Psoas muscle (tissue), 8 donors: Measurements from ENCODE around the gene HOXC5. TPM values are rescaled to one million over a fixed set of nuclear protein-coding genes. Genes with fewer than 3 reads are reported as not detected.
A peak's percentile ranks its signal among the peaks of the same experiment; 100 is the strongest.

Experiments
- ATAC-seq, 4 donors: fragments of 200-7000 bp; cut with Tn5 transposase; one replicate each; pipeline ENCODE4 v1.9.1; 2020; ENCODE audit warnings: moderate library complexity in 3 of 4, mild to moderate bottlenecking in 2 of 4
- DNase-seq, 2 donors: peaks; one replicate each; pipeline ENCODE4 v3.0.0-alpha.2; 2020
- H3K27ac ChIP-seq: fragments of 200-600 bp; one replicate; pipeline ENCODE4 v1.8.0; 2022
- H3K27me3 ChIP-seq, 3 donors: fragments of 200-600 bp in 1 of 3; one replicate each; pipeline versions ENCODE4 v1.6.1 to v1.8.0; 2013 to 2022; ENCODE audit warnings: low read length in 2 of 3, mild to moderate bottlenecking in 2 of 3, moderate library complexity in 1 of 3; ENCODE audit not compliant: insufficient read depth in 3 of 3
- H3K36me3 ChIP-seq, 2 donors: fragments of 200-600 bp in 1 of 2; one replicate each; pipeline versions ENCODE4 v1.6.1 to v1.8.0; 2013 to 2022; ENCODE audit warnings: low read depth in 1 of 2, mild to moderate bottlenecking in 1 of 2, moderate library complexity in 1 of 2; ENCODE audit not compliant: insufficient read depth in 1 of 2
- H3K4me1 ChIP-seq: fragments of 200-600 bp; one replicate; pipeline ENCODE4 v1.8.0; 2022
- H3K4me3 ChIP-seq: fragments of 200-600 bp; one replicate; pipeline ENCODE4 v1.8.0; 2022; ENCODE audit warnings: mild to moderate bottlenecking
- H3K9me3 ChIP-seq: fragments of 200-600 bp; one replicate; pipeline ENCODE4 v1.8.0; 2022
- CTCF ChIP-seq: fragments of 200-600 bp; IDR thresholded peaks from one replicate; pipeline ENCODE4 v1.8.0; 2022; ENCODE audit warnings: antibody characterized with exemption
- WGBS, 3 donors: extraction: QIAGEN DNeasy Blood & Tissue Kit; methylation state at CpG; one replicate each; pipeline versions ENCODE4 v1.1.6 to v1.1.7; 2013; 5-methylcytosine and 5-hydroxymethylcytosine counted together
- intact Hi-C, 2 donors: fragments of 100-400 bp; cut with DNase I; formaldehyde crosslinking; loops; one replicate each; pipeline versions ENCODE4 v1.11.0 to v1.14.2; 2022
- polyA plus RNA-seq, 3 donors: library from polyadenylated mRNA; stranded (reverse); fragments of 200-250 nt; gene quantifications; one replicate each; pipeline ENCODE4 v1.2.3, GENCODE V29; 2013
- total RNA-seq, 4 donors: library from RNA; stranded (reverse); fragmentation: NEBNext Ultra II Directional in 2 of 4; extraction: Animal tissue kit (Norgen Biotek cat#: 25700) in 2 of 4; gene quantifications; one replicate each; pipeline versions ENCODE4 v1.2.1 to v1.2.4, GENCODE V29; 2021 to 2023
- donor health status: healthy with polysubstance abuse.
- donor health status: DM: no; HTN: no; CAD: no; lungs with moderate emphysema.
- donor health status: Bipolar disorder and iron deficiency.
- donor health status: healthy.
- donor health status: DM: yes; HTN: yes; CAD: no.
- donor health status: DM: no; HTN: no; CAD: no.
- donor health status: DM: no; HTN: no; CAD: no.
- donor health status: DM: yes; HTN: yes; CAD: no.

The HOXC5 gene
- total and polyA plus RNA-seq, 7 donors = 0.03 to 3.3 (median 0.58) TPM

- no peak for TF ChIP-seq CTCF
- no peaks in the 10 kb centered on the region for H3K9me3 ChIP-seq
- intact Hi-C loops = loop anchor here (1.0 to 5.0 kb wide), 4 partner anchors 14 to 194 kb away; no protein-coding TSS in a partner anchor
- H3K27ac ChIP-seq = peak overlapping the region; percentile 95
- no peaks in the 10 kb centered on the region for H3K27me3 ChIP-seq
- H3K4me1 ChIP-seq = peaks cover 24% of the 10 kb centered on the region
- 15 to 42% (median 23%) methylated on average over 22 of the region's 22 CpGs for WGBS, 3 donors
- H3K4me3 ChIP-seq = peak overlapping the region; percentile 78
- DNase-seq (peak in 1 of 2 donors; percentile 60), ATAC-seq (peak in 3 of 4 donors; percentile 12 to 38 (median 30))
- H3K36me3 ChIP-seq = no peaks in the 10 kb centered on the region
Observed at GRCh38 chr12:54006559-54007220, 26.2 kb upstream of the HOXC5 start.

GRCh38 chr12:54007538-54008259 is 25.2 kb upstream of the HOXC5 start:
- no peak for TF ChIP-seq CTCF
- Histone ChIP-seq H3K27me3 (no peaks in the 10 kb centered on the region), H3K27ac (peak overlapping the region; percentile 95), H3K36me3 (no peaks in the 10 kb centered on the region), H3K4me1 (peaks cover 21% of the 10 kb centered on the region), H3K4me3 (no peak overlapping the region), H3K9me3 (no peaks in the 10 kb centered on the region)
- 43 to 71% (median 53%) methylated on average over 2 of the region's 2 CpGs for WGBS, 3 donors
- intact Hi-C loops = loop anchor here (2.0 to 5.0 kb wide), 3 partner anchors 13 to 193 kb away; no protein-coding TSS in a partner anchor
- ATAC-seq (no peak), DNase-seq (peak in 1 of 2 donors; percentile 39)

- Histone ChIP-seq H3K36me3 (no peaks in the 10 kb centered on the region), H3K27me3 (no peaks in the 10 kb centered on the region), H3K9me3 (no peaks in the 10 kb centered on the region), H3K4me1 (peaks cover 17% of the 10 kb centered on the region), H3K27ac (peak overlapping the region; percentile 95), H3K4me3 (peak overlapping the region; percentile 74)
- ATAC-seq (no peak), DNase-seq (peak in 1 of 2 donors; percentile 12)
- 58 to 71% (median 64%) methylated on average over 2 of the region's 2 CpGs for WGBS, 3 donors
- no peak for TF ChIP-seq CTCF
- intact Hi-C loops = loop anchor here in 1 of 2 donors (5.0 kb wide), 1 partner anchor 189 kb away; no protein-coding TSS in a partner anchor
Observed at GRCh38 chr12:54008260-54008552, 24.6 kb upstream of the HOXC5 start.

- intact Hi-C loops = loop anchor here in 1 of 2 donors (5.0 kb wide), 1 partner anchor 188 kb away; no protein-coding TSS in a partner anchor
Observed at GRCh38 chr12:54009171-54010052, 23.4 kb upstream of the HOXC5 start.

More at GRCh38 chr12:54009171-54010052, 23.4 kb upstream of the HOXC5 start:
- 19 to 25% (median 19%) methylated on average over 48 to 51 of the region's 51 CpGs for WGBS, 3 donors
- DNase-seq (peak in 1 of 2 donors; percentile 62), ATAC-seq (peak; percentile 22 to 43 (median 33))
- no peak for TF ChIP-seq CTCF
- Histone ChIP-seq H3K27ac (peak overlapping the region; percentile 99), H3K36me3 (no peaks in the 10 kb centered on the region), H3K4me1 (peaks cover 15% of the 10 kb centered on the region), H3K27me3 (no peaks in the 10 kb centered on the region), H3K4me3 (peak overlapping the region; percentile 74), H3K9me3 (no peaks in the 10 kb centered on the region)
